ENCODE data around the gene AMOTL2.

AMOTL2 gene

DNA sequence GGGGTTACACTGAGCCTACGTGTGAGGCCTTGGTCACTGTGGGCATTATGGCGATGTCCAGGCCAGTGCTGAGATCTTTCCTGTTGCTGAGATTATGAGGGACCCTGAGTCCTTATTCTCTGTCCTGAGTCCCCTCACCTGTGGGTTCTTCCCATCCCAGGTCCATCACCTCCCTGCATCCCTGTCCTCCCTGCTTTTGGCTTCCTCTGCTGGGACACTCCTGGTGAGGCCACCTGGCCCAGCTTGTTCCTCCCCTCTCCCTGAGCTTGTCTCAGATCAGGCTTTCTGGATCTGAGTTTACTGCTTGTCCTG lies 36.1 kb downstream of the AMOTL2 start:
- no peak overlapping the region for H3K4me2 ChIP-seq (ENCODE audit: low read depth, low read length, poor library complexity, severe bottlenecking)
- H3K27ac ChIP-seq (ENCODE audit: low read depth, low read length) = no peak overlapping the region
- H3K9ac ChIP-seq (ENCODE audit: low read length) = no peak overlapping the region
- H3K79me2 ChIP-seq (ENCODE audit: insufficient read depth, low read length) = no peaks in the 10 kb centered on the region
- no peaks in the 10 kb centered on the region for H3F3A ChIP-seq (ENCODE audit: insufficient read depth)
- no peaks in the 10 kb centered on the region for H3K36me3 ChIP-seq (ENCODE audit: low read length)
- H3K9me2 ChIP-seq (replicated peaks; ENCODE audit: insufficient read depth, low read length) = no peaks in the 10 kb centered on the region
- TF ChIP-seq EZH2phosphoT487 (conservative IDR thresholded peaks at IDR 0.05; ENCODE audit: low read length) = no peak
- TF ChIP-seq, protein P1, sequence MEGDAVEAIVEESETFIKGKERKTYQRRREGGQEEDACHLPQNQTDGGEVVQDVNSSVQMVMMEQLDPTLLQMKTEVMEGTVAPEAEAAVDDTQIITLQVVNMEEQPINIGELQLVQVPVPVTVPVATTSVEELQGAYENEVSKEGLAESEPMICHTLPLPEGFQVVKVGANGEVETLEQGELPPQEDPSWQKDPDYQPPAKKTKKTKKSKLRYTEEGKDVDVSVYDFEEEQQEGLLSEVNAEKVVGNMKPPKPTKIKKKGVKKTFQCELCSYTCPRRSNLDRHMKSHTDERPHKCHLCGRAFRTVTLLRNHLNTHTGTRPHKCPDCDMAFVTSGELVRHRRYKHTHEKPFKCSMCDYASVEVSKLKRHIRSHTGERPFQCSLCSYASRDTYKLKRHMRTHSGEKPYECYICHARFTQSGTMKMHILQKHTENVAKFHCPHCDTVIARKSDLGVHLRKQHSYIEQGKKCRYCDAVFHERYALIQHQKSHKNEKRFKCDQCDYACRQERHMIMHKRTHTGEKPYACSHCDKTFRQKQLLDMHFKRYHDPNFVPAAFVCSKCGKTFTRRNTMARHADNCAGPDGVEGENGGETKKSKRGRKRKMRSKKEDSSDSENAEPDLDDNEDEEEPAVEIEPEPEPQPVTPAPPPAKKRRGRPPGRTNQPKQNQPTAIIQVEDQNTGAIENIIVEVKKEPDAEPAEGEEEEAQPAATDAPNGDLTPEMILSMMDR (IDR thresholded peaks at IDR 0.05; ENCODE audit: insufficient read depth, low read length, poor library complexity, severe bottlenecking) = no peak
- H3K4me3 ChIP-seq (ENCODE audit: insufficient read depth, low read length, poor library complexity, severe bottlenecking) = no peak overlapping the region
- no peaks in the 10 kb centered on the region for H3K9me3 ChIP-seq (ENCODE audit: insufficient read depth, low read length)
- no peaks in the 10 kb centered on the region for H4K20me1 ChIP-seq (ENCODE audit: low read depth, low read length)
- no peaks in the 10 kb centered on the region for H3K27me3 ChIP-seq (ENCODE audit: low read length)
- H2AFZ ChIP-seq (ENCODE audit: low read depth, low read length, severe bottlenecking) = no peak overlapping the region

DNA sequence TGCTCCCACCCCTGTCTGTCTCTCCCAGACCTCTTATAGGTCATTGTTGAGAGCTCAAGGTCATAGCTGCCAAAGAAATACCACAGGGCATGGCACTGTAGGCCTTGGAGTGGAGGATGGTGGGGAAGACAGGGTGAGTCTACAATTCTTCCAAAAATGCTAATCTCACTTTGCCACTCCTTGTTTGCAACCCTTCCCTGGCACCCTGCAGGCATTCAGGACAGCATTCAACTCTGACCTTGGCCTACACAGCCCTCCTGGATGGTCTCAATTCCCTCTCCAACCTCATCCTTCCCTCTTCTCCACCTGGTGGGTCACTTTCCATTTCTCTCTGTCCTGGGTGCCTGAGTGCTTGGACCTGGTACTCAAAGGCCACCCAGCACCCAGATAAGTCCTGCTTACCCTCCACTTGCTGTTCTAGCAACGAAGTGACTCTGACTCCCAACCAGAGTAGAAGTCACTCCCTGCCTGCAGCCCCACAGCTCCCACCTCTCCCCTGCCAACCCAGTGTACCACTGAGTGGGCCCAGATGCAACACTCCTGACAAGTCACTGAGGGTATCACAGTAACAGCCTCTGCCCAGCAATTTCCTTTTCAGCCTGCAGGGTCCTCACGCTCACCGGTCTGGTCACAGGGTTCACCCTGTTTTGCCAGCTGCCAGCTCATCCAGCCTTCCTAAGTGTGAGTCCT lies 36.6 kb downstream of the AMOTL2 start:
- Histone ChIP-seq H3K36me3 (ENCODE audit: low read length) (no peaks in the 10 kb centered on the region), H3K79me2 (ENCODE audit: insufficient read depth, low read length) (no peaks in the 10 kb centered on the region), H3K9me3 (ENCODE audit: insufficient read depth, low read length) (no peaks in the 10 kb centered on the region), H3K4me3 (ENCODE audit: insufficient read depth, low read length, poor library complexity, severe bottlenecking) (no peak overlapping the region), H3K9ac (ENCODE audit: low read length) (no peak overlapping the region), H3K27ac (ENCODE audit: low read depth, low read length) (no peak overlapping the region), H3K27me3 (ENCODE audit: low read length) (no peaks in the 10 kb centered on the region), H4K20me1 (ENCODE audit: low read depth, low read length) (no peaks in the 10 kb centered on the region), H3K9me2 (replicated peaks; ENCODE audit: insufficient read depth, low read length) (no peaks in the 10 kb centered on the region), H3F3A (ENCODE audit: insufficient read depth) (no peaks in the 10 kb centered on the region), H2AFZ (ENCODE audit: low read depth, low read length, severe bottlenecking) (no peak overlapping the region), H3K4me2 (ENCODE audit: low read depth, low read length, poor library complexity, severe bottlenecking) (no peak overlapping the region)
- TF ChIP-seq, protein P1 (IDR thresholded peaks at IDR 0.05; ENCODE audit: insufficient read depth, low read length, poor library complexity, severe bottlenecking) = no peak
- TF ChIP-seq EZH2phosphoT487 (conservative IDR thresholded peaks at IDR 0.05; ENCODE audit: low read length) = no peak

DNA sequence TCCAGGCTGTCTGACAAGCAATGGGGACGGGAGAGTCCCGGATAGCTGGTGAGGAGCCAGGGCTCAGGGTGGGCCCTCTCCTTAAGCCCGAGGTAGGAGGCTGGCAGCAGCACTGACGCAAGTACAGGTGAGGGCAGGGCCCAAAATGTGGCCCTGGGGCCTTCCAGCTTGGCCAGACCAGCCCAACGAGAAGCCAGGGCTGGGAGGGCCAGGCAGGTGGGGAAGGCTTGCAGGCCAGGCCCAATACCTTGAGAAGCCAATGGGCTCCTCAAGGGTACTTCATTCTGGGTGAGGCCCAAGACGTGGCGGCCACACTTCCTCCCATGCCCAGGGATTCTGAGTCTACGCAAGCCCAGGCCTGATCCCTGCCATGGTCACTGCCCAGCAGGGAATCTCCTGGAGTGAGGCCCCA lies 37.2 kb downstream of the AMOTL2 start:
- Histone ChIP-seq H3K4me2 (ENCODE audit: low read depth, low read length, poor library complexity, severe bottlenecking) (no peak overlapping the region), H4K20me1 (ENCODE audit: low read depth, low read length) (no peaks in the 10 kb centered on the region), H3K27ac (ENCODE audit: low read depth, low read length) (no peak overlapping the region), H3K9me3 (ENCODE audit: insufficient read depth, low read length) (no peaks in the 10 kb centered on the region), H3K27me3 (ENCODE audit: low read length) (no peaks in the 10 kb centered on the region), H3K4me3 (ENCODE audit: insufficient read depth, low read length, poor library complexity, severe bottlenecking) (no peak overlapping the region), H3K36me3 (ENCODE audit: low read length) (no peaks in the 10 kb centered on the region), H3K9me2 (replicated peaks; ENCODE audit: insufficient read depth, low read length) (no peaks in the 10 kb centered on the region), H3K9ac (ENCODE audit: low read length) (no peak overlapping the region), H3K79me2 (ENCODE audit: insufficient read depth, low read length) (no peaks in the 10 kb centered on the region), H2AFZ (ENCODE audit: low read depth, low read length, severe bottlenecking) (no peak overlapping the region), H3F3A (ENCODE audit: insufficient read depth) (no peaks in the 10 kb centered on the region)
- TF ChIP-seq, protein P1 (IDR thresholded peaks at IDR 0.05; ENCODE audit: insufficient read depth, low read length, poor library complexity, severe bottlenecking) = no peak
- TF ChIP-seq EZH2phosphoT487 (conservative IDR thresholded peaks at IDR 0.05; ENCODE audit: low read length) = no peak

All from SU-DHL-6 (cell line).